Stimulated activated naive CD4-positive, alpha-beta T cell treated with Interleukin-2 at 50 U/mL for 16 hours (primary cell): ENCODE data around the gene PEX5.
"Not testable (repeated sequence)": the region's sequence is repeated elsewhere in the genome, so short reads cannot be mapped to it uniquely, and the experiment has no call there.

Experiments used
- DNase-seq: peaks from one replicate; lab custom pipeline; 2025; lab: John Stamatoyannopoulos, UW

PEX5 gene

DNA sequence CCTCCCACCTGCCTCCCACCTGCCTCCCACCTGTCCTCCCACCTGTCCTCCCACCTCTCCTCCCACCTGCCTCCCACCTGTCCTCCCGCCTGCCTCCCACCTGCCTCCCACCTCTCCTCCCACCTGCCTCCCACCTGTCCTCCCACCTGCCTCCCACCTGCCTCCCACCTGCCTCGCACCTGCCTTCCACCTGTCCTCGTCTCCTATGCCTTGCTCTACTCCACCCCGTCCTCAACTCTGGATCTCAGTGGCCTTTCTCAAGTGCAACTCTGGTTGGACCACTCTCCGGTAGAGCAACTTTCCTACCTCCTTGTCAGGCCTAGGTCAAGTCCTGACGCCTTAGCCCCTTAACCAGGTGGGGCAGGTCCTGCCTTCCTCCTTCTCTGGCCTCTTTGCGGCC lies 29.3 kb upstream of the PEX5 start:
- DNase-seq = no peak

GRCh38 chr12:7161327-7161726 lies 28.2 kb upstream of the PEX5 start:
- DNase-seq = no peak

- DNase-seq = no peak
Observed at GRCh38 chr12:7161811-7162210, 27.7 kb upstream of the PEX5 start.

- no peak for DNase-seq
Observed at GRCh38 chr12:7162691-7163114, 26.8 kb upstream of the PEX5 start.

DNA sequence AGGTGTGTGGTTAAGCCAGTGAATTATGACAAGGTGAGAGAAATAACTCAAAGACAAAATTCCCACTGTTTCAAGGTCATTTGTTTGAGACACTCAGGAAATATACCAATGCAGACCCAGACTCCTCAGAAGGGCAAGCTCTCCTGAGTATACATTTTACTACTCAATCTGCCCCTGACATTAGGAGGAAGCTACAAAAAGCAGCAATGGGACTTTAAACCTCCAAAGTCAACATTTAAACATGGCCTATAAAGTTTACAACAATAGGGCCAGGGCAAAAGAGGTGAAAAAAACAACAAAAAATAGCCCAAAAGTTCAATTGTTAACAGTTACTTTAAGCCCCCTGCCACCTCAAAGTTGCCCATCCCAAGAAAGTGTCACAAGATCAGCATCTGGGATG lies 19.5 kb upstream of the PEX5 start:
- no peak for DNase-seq

- DNase-seq = no peak
Observed at GRCh38 chr12:7171854-7172253, 17.6 kb upstream of the PEX5 start.

- DNase-seq = no peak
Observed at GRCh38 chr12:7175493-7175892, 14.0 kb upstream of the PEX5 start.

DNA sequence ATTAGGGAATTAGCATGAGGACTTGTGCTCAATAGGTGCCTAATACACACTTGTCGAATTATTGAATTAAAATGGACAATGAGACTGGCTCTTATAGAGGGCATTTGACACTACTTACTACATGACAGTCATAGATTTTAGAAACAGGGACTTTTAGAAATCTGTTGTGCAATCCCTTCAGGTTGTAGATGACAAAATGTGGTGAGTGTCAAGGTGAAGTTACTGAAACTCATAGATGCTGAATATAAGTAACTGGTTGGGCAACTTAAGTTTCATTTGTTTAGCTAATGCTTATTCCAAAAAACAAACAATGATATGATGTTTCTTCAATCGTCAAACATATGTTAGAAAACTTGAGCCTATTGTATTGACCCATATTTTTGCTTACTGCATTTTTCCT lies 12.9 kb upstream of the PEX5 start:
- DNase-seq = no peak

GRCh38 chr12:7178481-7178880 lies 11.0 kb upstream of the PEX5 start:
- no peak for DNase-seq

GRCh38 chr12:7180685-7181084 lies 8.8 kb upstream of the PEX5 start:
- no peak for DNase-seq

GRCh38 chr12:7186058-7186457 lies 3.4 kb upstream of the PEX5 start:
- DNase-seq = not testable (repeated sequence)

DNA sequence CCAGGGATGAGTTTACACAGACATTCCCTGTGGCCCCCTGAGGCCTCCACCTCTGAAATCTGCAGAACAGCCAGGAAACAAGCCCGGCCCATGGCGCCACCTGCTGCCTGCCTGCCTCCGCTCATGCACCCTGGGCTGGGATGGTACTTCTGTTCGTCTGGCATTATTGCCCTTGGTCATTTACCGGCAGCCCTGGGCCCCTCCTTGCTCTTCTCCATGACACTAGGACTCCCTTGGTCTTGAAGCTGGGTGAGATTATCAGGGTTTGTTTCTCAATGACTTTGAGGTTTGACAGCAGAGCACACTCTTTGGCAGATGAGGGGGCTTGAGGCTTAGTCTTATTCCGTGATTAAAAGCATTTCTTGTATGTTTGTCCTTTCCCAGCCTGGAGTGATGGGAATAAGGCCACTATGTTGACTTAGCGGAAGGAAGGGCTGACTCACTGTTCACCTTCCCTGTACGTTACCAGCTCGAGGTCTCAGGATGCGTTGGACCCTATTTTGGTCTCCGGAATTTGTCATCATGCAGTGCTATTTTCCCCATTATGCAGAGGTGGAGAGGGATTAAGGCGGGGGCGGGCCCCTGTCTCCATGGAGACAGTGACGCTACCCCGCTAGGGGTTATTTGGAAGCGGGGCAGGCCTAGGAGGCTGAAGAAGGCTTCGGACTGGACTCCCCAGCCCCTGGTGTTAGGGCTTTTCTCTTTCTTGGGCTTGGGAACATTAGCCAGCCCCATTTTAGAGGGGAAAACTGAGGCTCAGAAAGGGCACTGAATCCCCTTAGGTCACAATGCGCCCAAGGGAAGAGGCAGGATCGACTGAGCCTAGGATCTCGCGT lies 706 bp upstream of the PEX5 start:
- DNase-seq = peak; percentile 60

DNA sequence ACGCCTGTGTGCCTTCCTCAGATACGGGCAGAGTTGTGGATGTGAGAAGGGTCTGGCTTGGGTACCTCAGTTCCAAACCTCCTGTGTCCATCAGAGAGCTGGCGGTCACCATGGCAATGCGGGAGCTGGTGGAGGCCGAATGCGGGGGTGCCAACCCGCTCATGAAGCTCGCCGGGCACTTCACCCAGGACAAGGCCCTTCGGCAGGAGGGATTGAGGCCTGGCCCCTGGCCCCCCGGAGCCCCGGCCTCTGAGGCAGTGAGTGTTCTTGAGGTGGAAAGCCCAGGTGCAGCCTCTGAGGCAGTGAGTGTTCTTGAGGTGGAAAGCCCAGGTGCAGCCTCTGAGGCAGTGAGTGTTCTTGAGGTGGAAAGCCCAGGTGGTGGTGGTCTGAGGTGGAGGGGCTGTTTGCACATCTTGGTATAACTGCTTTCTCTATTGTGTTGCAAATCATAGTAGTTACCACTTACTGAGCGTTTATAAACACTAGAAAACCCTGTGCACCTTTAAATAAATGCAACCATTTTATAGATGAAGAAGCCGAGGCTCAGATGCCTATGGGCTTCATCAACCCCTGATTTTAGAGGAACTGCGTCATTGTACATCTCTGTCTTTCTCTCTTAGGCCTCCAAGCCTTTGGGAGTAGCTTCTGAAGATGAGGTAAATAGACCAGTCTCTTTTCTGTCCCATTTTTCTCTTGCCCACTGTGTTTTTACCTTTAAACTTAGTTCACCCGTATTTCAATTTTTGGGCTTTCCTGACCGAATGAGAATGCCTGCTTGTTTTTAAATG lies 976 bp downstream of the PEX5 start:
- DNase-seq = no peak

- no peak for DNase-seq
Observed at GRCh38 chr12:7193674-7194073, 4.2 kb downstream of the PEX5 start.

DNA sequence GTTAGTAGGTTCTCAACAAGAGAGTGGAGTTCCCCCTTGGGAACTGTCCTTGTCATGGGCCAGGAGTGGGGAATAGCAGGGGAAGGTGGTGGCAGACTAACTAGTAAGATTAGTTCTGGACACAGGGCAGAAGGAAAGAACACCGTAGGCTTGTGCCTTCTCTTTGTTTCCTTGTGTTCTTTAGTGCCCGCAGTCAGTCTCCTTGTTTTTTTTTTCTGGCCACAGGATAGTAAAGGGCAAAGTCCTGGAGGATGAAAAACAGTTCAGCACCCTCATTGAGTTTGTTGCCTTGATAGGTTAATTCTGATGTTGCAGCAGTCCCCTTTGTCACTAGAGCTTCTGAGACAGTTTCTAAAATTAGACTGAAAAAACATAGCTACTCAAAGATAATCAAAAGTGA lies 8.4 kb downstream of the PEX5 start:
- DNase-seq = no peak

DNA sequence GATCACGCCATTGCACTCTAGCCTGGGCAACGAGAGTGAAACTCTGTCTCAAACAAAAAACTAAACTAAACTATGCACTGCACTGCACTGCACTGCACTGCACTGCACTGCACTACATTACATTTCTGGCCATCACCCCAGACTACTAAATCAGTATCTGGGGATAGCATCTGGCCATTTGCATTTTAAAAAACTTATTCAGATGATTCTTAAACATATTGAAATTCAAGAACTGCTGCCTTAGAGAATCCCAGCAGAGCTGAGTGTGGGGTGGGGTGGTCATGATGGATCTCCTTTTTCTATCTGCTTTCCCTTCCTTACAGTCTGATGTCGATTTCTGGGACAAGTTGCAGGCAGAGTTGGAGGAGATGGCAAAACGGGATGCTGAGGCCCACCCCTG lies 13.6 kb downstream of the PEX5 start:
- no peak for DNase-seq

DNA sequence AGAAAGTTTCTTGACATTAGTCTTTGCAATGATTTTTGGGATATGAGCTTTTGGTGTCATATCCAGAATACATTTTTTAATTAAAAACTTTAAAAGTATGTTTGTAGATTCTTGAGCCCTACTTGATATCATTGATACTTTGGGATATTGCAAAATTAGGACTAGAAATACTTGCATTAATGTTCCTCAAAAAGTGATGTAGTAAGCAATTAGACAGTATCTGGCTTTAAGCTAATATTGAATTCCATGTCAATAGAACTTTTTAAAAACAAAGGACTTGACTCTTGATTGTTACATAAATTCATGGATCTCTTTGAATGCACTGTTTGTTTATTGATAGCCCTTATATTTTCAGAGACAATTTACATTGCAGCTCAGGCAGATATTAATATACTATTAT lies 15.6 kb downstream of the PEX5 start:
- DNase-seq = no peak

DNA sequence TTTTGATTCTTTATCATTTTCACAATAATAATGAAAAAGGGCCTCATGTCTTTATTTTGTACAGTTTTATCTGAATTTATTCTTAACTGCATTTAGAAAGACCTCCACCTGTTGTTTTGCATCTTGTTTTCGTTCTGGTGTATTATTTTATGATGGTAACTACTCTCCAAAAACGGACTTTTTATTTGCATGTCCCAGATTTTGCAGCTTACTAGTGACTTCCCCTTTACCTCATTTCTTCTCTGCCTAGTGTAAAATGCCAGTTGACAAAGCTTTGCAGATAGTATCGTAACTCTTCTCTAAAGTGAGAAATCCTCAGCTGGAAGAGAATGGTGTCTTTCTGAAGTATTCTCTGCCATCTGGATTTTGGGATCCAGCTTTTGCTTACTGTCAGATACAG lies 17.2 kb downstream of the PEX5 start:
- no peak for DNase-seq

DNA sequence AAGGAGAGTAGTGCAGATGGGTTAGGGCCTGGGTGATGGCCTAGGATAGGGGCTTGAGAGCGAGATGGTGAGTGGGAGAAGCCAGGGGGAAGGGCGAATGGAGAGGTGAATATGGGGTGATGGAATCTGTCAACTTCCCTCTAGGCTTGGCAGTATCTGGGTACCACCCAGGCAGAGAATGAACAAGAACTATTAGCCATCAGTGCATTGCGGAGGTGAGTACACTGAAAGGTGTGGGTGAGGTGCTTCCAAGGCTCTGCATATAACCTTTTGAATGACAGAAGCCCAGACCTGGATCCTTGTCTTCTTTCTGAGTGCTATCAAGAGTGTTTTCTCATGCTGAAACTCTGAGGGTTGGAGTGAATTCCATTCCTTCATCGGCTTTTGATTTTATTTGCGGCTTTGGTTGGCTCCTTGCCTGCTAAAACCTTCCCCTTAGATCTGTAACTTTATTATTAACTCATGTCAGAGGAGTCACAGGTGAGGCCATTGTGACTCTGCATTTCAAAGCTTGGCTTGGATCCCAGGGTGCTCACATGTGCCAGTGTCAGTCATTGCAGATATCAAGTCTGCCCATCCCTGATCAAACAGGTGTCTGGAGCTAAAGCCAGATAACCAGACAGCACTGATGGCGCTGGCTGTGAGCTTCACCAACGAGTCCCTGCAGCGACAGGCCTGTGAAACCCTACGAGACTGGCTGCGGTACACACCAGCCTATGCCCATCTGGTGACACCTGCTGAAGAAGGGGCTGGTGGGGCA lies 18.6 kb downstream of the PEX5 start:
- DNase-seq = no peak

DNA sequence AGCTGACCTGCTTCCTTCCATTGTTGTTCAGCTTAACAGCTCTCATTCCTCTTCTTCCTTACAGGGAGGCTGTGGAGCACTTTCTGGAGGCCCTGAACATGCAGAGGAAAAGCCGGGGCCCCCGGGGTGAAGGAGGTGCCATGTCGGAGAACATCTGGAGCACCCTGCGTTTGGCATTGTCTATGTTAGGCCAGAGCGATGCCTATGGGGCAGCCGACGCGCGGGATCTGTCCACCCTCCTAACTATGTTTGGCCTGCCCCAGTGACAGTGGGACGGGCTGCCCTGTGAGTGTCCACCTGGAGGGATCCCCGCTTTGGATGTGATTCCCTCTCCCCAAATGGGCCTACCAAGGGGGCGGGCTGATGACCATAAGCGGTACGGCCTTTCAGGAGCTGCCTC lies 20.5 kb downstream of the PEX5 start:
- no peak for DNase-seq

- DNase-seq = no peak
Observed at GRCh38 chr12:7210642-7211151, 21.2 kb downstream of the PEX5 start.

DNA sequence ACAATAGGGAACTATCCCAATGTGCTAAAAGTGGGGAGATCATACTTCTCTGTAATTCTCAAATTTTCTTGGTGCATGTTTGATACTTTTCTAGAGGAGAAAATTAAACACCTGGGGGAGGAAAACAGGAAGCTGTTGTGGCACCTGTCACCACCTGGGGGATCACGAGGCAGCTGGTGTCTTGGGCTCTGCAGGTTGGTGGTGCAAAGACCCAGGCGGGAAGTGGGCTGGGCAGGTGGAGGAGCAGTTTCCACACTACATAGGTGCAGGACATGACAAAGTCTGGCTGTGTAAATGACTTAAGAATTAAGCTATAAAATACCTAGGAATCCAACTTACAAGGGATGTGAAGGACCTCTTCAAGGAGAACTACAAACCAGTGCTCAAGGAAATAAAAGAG lies 23.2 kb downstream of the PEX5 start:
- DNase-seq = no peak
